Stimulated activated CD4-positive, alpha-beta T cell treated with anti-CD3 and anti-CD28 coated beads, Interleukin-12 subunit alpha, Interleukin-12 subunit beta, amount 100 ng/mL, for 48 hours (primary cell): Measurements from ENCODE around the gene RBBP8NL.
"Not testable (repeated sequence)": the region's sequence is repeated elsewhere in the genome, so short reads cannot be mapped to it uniquely, and the experiment has no call there.

ENCODE experiments used
- DNase-seq, 3 donors: peaks; one replicate each; pipeline ENCODE4 v3.0.0-alpha.2; 2020; ENCODE audit warnings: low read depth in 2 of 3, low spot score in 1 of 3

The RBBP8NL gene

GRCh38 chr20:62376112-62377063 is 51.0 kb downstream of the RBBP8NL start:
- DNase-seq: no peak

GRCh38 chr20:62374331-62375152 is 52.8 kb downstream of the RBBP8NL start:
- no peak for DNase-seq

- DNase-seq: not testable (repeated sequence)
Observed at GRCh38 chr20:62373631-62374179, 53.6 kb downstream of the RBBP8NL start.

- no peak for DNase-seq
Observed at GRCh38 chr20:62372042-62372993, 55.0 kb downstream of the RBBP8NL start.

- DNase-seq: no peak
Observed at GRCh38 chr20:62371588-62372041, 55.7 kb downstream of the RBBP8NL start.

GRCh38 chr20:62370807-62371587 is 56.3 kb downstream of the RBBP8NL start:
- DNase-seq: no peak

- peak in 1 of 3 donors; percentile 32 for DNase-seq
Observed at GRCh38 chr20:62370115-62370806, 57.1 kb downstream of the RBBP8NL start.

- DNase-seq: no peak
Observed at GRCh38 chr20:62369815-62370114, 57.6 kb downstream of the RBBP8NL start.

- DNase-seq: no peak
Observed at GRCh38 chr20:62368976-62369814, 58.1 kb downstream of the RBBP8NL start.

- no peak for DNase-seq
Observed at GRCh38 chr20:62368392-62368975, 58.9 kb downstream of the RBBP8NL start.

GRCh38 chr20:62367633-62368391 is 59.5 kb downstream of the RBBP8NL start:
- DNase-seq: no peak

GRCh38 chr20:62367136-62367632 is 60.2 kb downstream of the RBBP8NL start, which contains the start of gene LAMA5:
TSS of gene LAMA5 (minus strand) at chr20:62367312. CDS start at chr20:62367245, 67 bp downstream.
- DNase-seq: no peak

GRCh38 chr20:62366370-62367135 is 60.8 kb downstream of the RBBP8NL start:
- DNase-seq: no peak

- DNase-seq: no peak
Observed at GRCh38 chr20:62365814-62366369, 61.4 kb downstream of the RBBP8NL start.

- no peak for DNase-seq
Observed at GRCh38 chr20:62364911-62365736, 62.2 kb downstream of the RBBP8NL start.
